WI38 (cell line): ENCODE results near the gene MAP2K1.

Source experiments
- H3K4me3 ChIP-seq: 2 replicates; pipeline ENCODE4 v1.5.1; 2011; ENCODE audit warnings: low read depth, mild to moderate bottlenecking, control low read depth, low read length
- CTCF ChIP-seq: IDR thresholded peaks from 2 replicates; pipeline ENCODE4 v1.5.1; 2012; ENCODE audit warnings: low read depth, mild to moderate bottlenecking, control low read depth, low read length

MAP2K1 gene

GRCh38 chr15:66472176-66472999, 85.7 kb downstream of the MAP2K1 start:
- no peak overlapping the region for H3K4me3 ChIP-seq
- no peak for TF ChIP-seq CTCF

- no peak overlapping the region for H3K4me3 ChIP-seq
- no peak for TF ChIP-seq CTCF
These were observed 87.4 kb downstream of the MAP2K1 start for GRCh38 chr15:66474135-66474534.

- no peak overlapping the region for H3K4me3 ChIP-seq
- no peak for TF ChIP-seq CTCF
These were observed 88.3 kb downstream of the MAP2K1 start for GRCh38 chr15:66474963-66475362.

- no peak overlapping the region for H3K4me3 ChIP-seq
- TF ChIP-seq CTCF, result no peak
These were observed 89.8 kb downstream of the MAP2K1 start for GRCh38 chr15:66476535-66476934.

GRCh38 chr15:66477011-66477410, 90.3 kb downstream of the MAP2K1 start:
- TF ChIP-seq CTCF, result no peak
- H3K4me3 ChIP-seq, result no peak overlapping the region

GRCh38 chr15:66480267-66480666, 93.6 kb downstream of the MAP2K1 start:
- no peak for TF ChIP-seq CTCF

GRCh38 chr15:66481107-66481856, 94.6 kb downstream of the MAP2K1 start:
- no peak overlapping the region for H3K4me3 ChIP-seq
- TF ChIP-seq CTCF, result no peak

More at GRCh38 chr15:66480267-66480666, 93.6 kb downstream of the MAP2K1 start:
- H3K4me3 ChIP-seq, result no peak overlapping the region
